ENCODE results near the gene HIVEP3. TPM values are rescaled to one million over a fixed set of nuclear protein-coding genes. Genes with fewer than 3 reads are reported as not detected.

HIVEP3 gene
- total and polyA plus RNA-seq, 3 donors from 2014 or later = 4.8 to 7.3 (median 7.2) TPM

DNA sequence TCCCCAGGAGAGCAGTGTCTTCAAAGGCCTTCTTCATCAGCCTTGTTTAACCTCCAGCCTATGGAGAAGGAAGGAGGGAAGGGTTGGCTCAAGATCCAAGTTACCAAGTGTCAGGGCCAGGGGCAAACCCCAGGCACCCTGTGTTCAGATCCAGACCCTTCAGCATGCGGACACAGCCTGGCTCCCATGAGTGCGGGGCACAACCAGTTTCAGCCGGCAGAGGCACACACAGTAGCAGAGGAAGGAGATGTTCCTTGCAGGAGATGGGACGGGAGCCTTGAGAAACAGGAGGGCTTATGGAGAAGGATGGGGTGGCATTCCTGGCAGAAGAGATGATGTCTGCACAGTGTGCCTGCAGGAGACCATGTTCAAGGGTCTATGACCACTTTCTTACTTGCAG, 272.5 kb downstream of the HIVEP3 start:
- no peaks in the 10 kb centered on the region for H3K9me3 ChIP-seq
- no peaks in the 10 kb centered on the region for H3K36me3 ChIP-seq (ENCODE audit: low read depth, missing control alignments)
- H3K4me3 ChIP-seq = no peak overlapping the region
- intact Hi-C loops (cut with DNase I; ENCODE audit: low total_unique reads) = no loop called here
- H3K4me1 ChIP-seq = no peaks in the 10 kb centered on the region
- WGBS, 2 donors = 97 to 98% methylated on average over 4 of the region's 4 CpGs
- no peak for TF ChIP-seq POLR2A (IDR thresholded peaks at IDR 0.05)
- TF ChIP-seq, protein P1, sequence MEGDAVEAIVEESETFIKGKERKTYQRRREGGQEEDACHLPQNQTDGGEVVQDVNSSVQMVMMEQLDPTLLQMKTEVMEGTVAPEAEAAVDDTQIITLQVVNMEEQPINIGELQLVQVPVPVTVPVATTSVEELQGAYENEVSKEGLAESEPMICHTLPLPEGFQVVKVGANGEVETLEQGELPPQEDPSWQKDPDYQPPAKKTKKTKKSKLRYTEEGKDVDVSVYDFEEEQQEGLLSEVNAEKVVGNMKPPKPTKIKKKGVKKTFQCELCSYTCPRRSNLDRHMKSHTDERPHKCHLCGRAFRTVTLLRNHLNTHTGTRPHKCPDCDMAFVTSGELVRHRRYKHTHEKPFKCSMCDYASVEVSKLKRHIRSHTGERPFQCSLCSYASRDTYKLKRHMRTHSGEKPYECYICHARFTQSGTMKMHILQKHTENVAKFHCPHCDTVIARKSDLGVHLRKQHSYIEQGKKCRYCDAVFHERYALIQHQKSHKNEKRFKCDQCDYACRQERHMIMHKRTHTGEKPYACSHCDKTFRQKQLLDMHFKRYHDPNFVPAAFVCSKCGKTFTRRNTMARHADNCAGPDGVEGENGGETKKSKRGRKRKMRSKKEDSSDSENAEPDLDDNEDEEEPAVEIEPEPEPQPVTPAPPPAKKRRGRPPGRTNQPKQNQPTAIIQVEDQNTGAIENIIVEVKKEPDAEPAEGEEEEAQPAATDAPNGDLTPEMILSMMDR (IDR thresholded peaks at IDR 0.05) = no peak
- H3K27ac ChIP-seq = no peak overlapping the region
- no peak for DNase-seq
- H3K27me3 ChIP-seq = no peaks in the 10 kb centered on the region

DNA sequence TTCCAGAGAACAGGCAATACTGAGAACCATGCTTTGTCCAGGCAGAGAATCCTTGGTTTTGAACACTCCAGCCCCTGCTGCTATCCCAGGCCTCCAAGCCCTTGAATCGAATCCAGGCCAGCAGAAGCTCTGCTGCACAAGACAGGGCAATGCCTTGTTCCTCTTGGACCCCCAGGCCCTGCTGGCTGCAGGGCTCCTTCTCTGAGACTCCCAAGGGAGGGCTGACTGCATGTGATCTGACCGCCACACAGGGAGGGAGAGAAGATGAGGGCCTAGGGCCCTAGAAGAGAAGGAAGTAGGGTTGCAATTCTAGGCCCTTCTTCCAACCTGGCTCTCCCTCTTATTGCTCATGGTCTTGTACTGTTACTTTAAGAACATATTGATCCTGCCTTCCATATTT, 273.7 kb downstream of the HIVEP3 start:
- no peaks in the 10 kb centered on the region for H3K36me3 ChIP-seq (ENCODE audit: low read depth, missing control alignments)
- intact Hi-C loops (cut with DNase I; ENCODE audit: low total_unique reads) = no loop called here
- no peak overlapping the region for H3K27ac ChIP-seq
- no peaks in the 10 kb centered on the region for H3K9me3 ChIP-seq
- no peaks in the 10 kb centered on the region for H3K27me3 ChIP-seq
- TF ChIP-seq, protein P1 (IDR thresholded peaks at IDR 0.05) = no peak
- no peak for TF ChIP-seq POLR2A (IDR thresholded peaks at IDR 0.05)
- H3K4me3 ChIP-seq = no peak overlapping the region
- WGBS, 2 donors = 95 to 97% methylated on average over 2 of the region's 2 CpGs
- H3K4me1 ChIP-seq = no peaks in the 10 kb centered on the region
- no peak for DNase-seq

DNA sequence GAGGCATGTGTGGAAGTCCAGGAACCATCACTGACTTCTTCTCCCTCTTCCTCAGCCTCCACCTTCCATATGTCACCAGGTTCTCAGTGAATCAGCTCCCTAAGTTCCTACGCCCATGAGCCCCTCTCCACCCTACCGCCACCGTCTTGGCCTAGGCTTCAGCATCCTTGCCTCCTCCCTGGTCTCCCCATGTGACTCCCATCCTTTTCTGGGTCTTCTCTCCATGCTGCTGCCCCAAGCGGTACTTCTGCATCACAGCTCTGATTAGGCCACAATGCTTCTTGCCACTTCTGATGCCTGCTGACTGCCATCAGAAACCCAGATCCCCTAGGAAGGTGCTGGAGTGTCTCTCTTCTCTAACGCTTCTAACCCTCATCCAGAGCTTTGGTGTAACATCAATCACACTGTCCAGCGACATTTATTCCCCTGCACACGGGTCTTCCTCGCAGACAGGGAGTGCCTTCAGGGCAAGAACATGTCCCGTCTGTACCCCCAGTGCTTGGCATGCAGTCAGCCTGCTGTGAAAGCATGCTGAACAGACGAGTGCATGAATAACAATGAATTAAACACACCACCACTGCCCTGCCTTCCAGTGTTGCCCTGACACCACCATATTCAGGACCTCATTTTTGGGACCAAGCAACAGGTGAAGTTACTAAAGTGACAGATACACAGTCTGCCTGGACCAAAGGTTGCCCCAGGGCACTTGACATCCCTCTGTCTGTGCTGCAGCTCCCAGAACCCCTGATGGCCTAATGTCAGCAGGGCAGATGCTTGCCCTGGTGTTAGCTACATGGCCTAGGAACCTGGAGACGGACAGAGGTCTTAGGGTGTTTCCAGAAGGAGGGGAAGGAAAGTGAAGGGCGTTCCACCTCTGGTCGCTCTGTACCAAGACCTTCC, 275.6 kb downstream of the HIVEP3 start:
- H3K9me3 ChIP-seq = no peaks in the 10 kb centered on the region
- no peak overlapping the region for H3K27ac ChIP-seq
- H3K27me3 ChIP-seq = no peaks in the 10 kb centered on the region
- intact Hi-C loops (cut with DNase I; ENCODE audit: low total_unique reads) = no loop called here
- H3K4me3 ChIP-seq = no peak overlapping the region
- TF ChIP-seq, protein P1 (IDR thresholded peaks at IDR 0.05) = no peak
- TF ChIP-seq POLR2A (IDR thresholded peaks at IDR 0.05) = no peak
- H3K4me1 ChIP-seq = no peaks in the 10 kb centered on the region
- no peak for DNase-seq
- H3K36me3 ChIP-seq (ENCODE audit: low read depth, missing control alignments) = no peaks in the 10 kb centered on the region
- 87 to 88% methylated on average over 13 of the region's 13 CpGs for WGBS, 2 donors

DNA sequence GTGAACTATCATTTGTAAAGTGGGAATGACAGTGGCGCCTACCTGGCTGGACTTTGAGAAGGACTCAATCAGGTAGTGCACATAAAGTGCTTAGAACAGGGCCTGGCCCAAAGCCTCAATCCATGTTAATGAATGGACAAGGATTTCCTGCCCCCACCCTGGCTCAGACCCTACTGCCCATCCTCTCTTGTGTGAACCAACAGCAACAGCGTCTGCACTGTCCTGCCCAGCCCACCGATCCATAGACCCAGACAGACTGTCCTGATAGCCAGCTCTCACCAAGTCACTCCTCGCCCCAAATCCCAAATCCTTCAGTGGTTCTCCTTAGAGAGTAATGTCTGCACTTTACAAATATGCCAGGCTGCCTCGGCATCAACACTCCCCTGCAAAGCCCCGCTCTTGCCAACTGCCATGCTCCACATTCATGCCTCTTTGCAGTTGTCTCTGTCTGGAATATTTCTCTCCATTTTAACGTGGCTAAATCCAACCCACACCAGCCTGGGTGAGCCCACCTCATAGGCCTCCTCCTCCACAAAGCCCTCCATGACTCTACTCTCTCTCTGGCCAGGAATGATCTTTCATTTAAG, 276.7 kb downstream of the HIVEP3 start:
- Histone ChIP-seq H3K27me3 (no peaks in the 10 kb centered on the region), H3K36me3 (ENCODE audit: low read depth, missing control alignments) (no peaks in the 10 kb centered on the region), H3K4me1 (no peaks in the 10 kb centered on the region), H3K27ac (no peak overlapping the region), H3K9me3 (no peaks in the 10 kb centered on the region), H3K4me3 (no peak overlapping the region)
- WGBS, 2 donors = 87 to 92% methylated on average over 7 of the region's 7 CpGs
- no peak for TF ChIP-seq POLR2A (IDR thresholded peaks at IDR 0.05)
- TF ChIP-seq, protein P1 (IDR thresholded peaks at IDR 0.05) = no peak
- intact Hi-C loops (cut with DNase I; ENCODE audit: low total_unique reads) = no loop called here
- DNase-seq = no peak
